ENCODE measurements around the gene INSR.
"Not testable (repeated sequence)": the region's sequence is repeated elsewhere in the genome, so short reads cannot be mapped to it uniquely, and the experiment has no call there.

Gene INSR

GRCh38 chr19:7195046-7195445, 99.2 kb downstream of the INSR start:
- no peak for DNase-seq (ENCODE audit: low read depth)

GRCh38 chr19:7194566-7194965, 99.6 kb downstream of the INSR start:
- DNase-seq (ENCODE audit: low read depth) = no peak

GRCh38 chr19:7191946-7192691, 102.1 kb downstream of the INSR start:
- no peak for DNase-seq (ENCODE audit: low read depth)

- no peak for DNase-seq (ENCODE audit: low read depth)
Measured at GRCh38 chr19:7188698-7189629, 105.2 kb downstream of the INSR start.

- DNase-seq (ENCODE audit: low read depth) = no peak
Measured at GRCh38 chr19:7187605-7188339, 106.4 kb downstream of the INSR start.

- no peak for DNase-seq (ENCODE audit: low read depth)
Measured at GRCh38 chr19:7182489-7182888, 111.7 kb downstream of the INSR start.

- no peak for DNase-seq (ENCODE audit: low read depth)
Measured at GRCh38 chr19:7179917-7180306, 114.3 kb downstream of the INSR start.

- DNase-seq (ENCODE audit: low read depth) = no peak
Measured at GRCh38 chr19:7177926-7178325, 116.3 kb downstream of the INSR start.

GRCh38 chr19:7176792-7177191, 117.4 kb downstream of the INSR start:
- DNase-seq (ENCODE audit: low read depth) = no peak

GRCh38 chr19:7172794-7173193, 121.4 kb downstream of the INSR start:
- no peak for DNase-seq (ENCODE audit: low read depth)

GRCh38 chr19:7170983-7171382, 123.2 kb downstream of the INSR start:
- no peak for DNase-seq (ENCODE audit: low read depth)

- no peak for DNase-seq (ENCODE audit: low read depth)
Measured at GRCh38 chr19:7168941-7169340, 125.3 kb downstream of the INSR start.

GRCh38 chr19:7161292-7161691, 132.9 kb downstream of the INSR start:
- no peak for DNase-seq (ENCODE audit: low read depth)

- DNase-seq (ENCODE audit: low read depth) = peak; percentile 36
Measured at GRCh38 chr19:7159105-7159933, 134.9 kb downstream of the INSR start.

GRCh38 chr19:7153022-7153421, 141.2 kb downstream of the INSR start:
- no peak for DNase-seq (ENCODE audit: low read depth)

GRCh38 chr19:7152568-7152967, 141.6 kb downstream of the INSR start:
- DNase-seq (ENCODE audit: low read depth) = no peak

- DNase-seq (ENCODE audit: low read depth) = no peak
Measured at GRCh38 chr19:7149956-7150705, 144.1 kb downstream of the INSR start.

- DNase-seq (ENCODE audit: low read depth) = not testable (repeated sequence)
Measured at GRCh38 chr19:7147119-7147675, 147.0 kb downstream of the INSR start.

GRCh38 chr19:7146086-7146485, 148.1 kb downstream of the INSR start:
- not testable (repeated sequence) for DNase-seq (ENCODE audit: low read depth)

GRCh38 chr19:7145494-7145893, 148.7 kb downstream of the INSR start:
- no peak for DNase-seq (ENCODE audit: low read depth)

GRCh38 chr19:7142771-7143170, 151.4 kb downstream of the INSR start:
- DNase-seq (ENCODE audit: low read depth) = no peak

Measured in non-pigmented ciliary epithelial cell (primary cell).